ENCODE measurements around the gene GPR68.
"Not testable (repeated sequence)": the region's sequence is repeated elsewhere in the genome, so short reads cannot be mapped to it uniquely, and the experiment has no call there.

GPR68 gene

DNA sequence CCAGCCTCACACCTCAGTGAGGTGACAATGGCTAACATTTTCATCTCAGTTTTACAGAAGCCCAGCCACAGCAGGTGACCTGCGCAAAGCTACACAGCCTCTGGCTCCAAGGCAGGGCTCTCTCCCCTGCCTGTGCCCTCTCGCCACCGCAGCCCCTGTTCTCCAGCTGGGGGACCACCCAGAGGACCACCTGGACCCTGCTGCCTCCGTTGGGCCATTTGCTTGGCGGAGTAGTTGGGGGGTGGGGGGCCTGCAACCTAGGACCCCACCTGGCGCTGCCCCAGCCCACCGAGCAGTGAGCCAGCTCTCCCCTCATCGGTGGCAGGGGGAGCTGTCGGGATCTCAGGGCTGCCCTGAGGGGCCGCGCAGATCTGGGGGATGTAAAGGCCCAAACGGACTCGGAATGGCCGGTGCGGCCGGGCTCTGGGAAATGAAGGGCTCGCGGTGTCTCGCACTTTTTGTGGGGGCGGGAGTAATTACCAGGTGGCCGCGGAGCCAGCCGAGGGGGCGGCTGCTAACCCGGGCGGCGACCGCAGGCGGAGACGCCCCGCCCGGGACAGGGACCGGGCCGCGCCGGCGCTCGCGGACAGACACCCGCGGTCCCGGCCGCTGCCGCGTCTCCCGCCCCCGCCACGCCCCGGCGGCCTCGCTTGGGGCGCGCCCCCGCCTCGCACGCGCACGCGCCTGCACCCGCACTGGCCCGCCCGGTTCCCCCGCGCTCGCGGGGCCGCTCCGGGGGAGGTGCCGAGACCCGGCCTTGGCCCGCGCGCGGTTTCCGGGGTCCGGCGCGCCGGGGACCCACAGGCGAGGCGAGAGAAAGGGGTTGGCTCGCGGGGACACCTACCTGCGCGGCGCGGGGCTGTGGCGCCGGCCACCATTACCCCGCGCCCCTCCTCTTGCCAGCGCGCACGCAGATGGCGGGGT lies 8.6 kb upstream of the GPR68 start:
- peak; percentile 57 for DNase-seq

DNA sequence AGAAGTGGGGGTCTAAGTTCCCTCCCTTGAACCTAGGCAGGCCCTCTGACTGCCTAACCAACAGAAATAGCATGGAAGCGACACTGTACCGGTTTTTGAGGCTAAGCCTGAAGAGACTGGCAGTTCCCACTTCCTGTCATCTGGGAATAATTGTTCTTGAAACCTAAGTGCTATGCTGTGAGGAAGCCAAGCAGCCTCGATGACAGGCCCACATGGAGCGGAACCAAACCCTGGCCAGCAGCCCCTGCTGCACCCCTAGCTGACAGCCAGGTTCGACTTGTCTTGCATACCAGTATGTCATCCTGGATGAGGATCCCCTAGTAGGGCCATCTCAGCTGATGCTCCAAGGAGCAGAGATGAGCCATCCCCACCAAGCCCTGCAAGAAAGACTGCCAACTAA lies 6.4 kb upstream of the GPR68 start:
- DNase-seq, result no peak

DNA sequence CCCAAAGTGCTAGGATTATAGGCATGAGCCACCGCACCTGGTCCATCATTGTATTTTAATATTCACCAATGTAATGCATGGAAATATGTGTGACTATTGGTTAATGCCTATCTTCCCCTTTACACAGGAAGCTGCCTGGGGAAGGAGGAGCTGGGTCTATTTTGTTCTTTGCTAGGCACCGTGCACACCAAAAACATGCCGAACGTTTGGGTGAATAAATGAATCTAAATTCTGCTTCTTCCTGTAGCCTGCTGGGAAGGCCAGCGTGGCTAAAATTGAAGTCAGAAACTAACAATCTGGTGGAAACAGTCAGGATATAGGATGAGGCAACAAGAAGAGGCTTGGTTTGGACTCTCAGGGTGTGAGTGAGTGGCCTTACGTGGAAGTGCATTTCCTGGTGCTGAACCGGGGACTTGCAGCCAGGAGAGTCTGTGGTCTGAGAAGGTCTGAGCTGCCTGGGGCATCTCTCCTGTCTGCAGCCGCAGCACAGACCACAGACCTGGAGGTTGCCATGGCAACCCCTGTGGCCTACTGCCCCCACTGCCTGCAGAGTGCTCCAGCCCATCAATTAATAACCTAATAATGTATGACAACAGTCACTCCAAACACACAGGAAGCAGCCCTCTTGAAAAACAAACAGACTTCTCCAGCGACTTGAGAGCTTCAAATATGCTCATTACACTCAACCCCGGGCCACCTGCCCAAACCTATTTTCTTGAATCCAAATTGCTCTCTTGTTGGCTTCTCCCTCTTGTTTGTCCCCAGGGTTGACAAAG lies 5.5 kb upstream of the GPR68 start:
- no peak for DNase-seq

DNA sequence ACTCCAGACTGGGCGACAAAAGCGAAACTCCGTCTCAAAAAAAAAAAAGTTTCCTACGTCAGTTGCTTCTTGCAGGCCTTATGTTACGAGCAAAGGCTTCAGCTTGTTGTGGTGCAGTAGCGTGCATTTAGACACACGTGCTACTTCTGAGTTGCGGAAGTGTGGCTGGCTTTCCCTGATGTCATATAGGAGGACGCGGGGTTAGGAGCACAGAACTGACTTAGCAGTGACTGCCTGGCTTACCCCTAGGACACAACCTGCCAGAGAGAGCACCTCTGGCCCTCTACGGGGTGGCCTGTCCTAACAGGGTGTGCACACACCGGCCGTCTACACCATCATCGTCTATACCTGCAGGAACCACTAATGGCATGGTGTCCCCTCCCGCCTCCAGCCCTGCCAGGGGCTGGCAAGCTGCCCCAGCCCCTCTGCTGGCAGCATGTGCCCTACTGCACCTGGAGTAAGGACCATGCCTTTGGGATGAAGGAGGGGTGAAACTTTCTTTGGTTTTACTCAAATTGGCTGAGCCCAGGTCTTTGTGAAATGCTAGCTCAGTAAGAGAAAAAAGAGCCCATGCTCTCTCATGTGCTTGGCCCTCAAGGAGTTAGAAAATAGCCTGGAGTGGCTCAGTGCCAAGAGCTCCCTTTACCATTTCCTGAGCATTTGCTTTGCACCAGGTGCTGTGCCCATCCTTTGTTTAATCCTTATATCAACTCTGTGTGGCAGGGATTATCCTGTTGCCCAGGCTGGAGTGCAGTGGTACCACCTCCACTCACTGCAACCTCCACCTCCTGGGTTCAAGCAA lies 1.7 kb upstream of the GPR68 start:
- DNase-seq, result no peak

DNA sequence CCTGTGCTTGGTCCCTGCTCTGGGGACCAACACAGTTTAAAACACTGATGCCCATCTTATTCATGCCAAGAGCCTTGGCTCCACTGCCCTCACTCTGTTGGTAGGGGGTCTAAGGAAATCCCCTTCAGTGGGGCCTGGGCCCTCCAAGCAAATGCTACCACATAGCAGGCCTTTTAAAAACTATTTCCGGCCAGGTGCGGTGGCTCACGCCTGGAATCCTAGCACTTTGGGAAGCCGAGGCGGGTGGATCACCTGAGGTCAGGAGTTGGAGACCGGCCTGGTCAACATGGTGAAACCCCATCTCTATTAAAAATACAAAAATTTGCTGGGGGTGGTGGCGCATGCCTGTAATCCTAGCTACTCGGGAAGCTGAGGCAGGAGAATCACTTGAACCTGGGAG lies 1.1 kb upstream of the GPR68 start:
- not testable (repeated sequence) for DNase-seq

DNA sequence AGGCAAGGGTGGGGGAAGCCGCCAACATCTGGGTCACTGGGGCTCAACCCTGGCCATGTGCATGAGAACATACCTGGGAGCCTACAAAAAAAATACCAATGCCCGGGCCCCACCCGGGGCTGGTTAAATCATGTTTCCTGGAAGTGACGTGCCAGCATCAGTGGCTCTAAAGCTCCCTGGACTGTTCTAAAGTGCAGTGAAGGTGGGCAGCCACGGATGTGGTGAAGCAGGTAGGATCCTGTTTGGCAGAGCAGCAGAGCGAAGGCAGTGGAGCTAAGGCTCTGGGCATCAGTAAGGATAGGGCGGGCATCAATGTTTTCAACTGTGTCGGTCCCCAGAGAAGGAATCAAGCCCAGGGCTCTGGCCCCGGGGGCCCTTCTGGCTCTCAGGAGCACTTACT lies 525 bp upstream of the GPR68 start:
- no peak for DNase-seq

DNA sequence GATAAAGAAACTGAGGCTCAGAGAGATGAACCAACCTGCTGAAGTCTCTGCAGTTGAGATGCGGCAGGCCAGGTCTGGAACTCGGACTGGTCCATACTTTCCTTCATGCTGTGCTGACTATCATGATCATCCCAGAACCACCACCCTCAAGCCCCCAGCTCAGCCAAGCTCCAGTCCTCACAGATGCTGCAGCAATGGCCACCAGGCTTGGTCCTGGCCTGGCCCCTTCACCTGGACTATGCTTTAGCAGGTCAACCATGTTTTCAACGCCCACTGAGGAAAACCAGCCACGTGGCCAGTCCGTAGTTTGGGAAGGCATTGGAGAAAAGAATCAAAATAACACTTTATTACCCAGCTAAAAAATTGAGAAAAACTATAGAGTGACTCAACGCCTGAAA lies 1.4 kb downstream of the GPR68 start:
- no peak for DNase-seq

DNA sequence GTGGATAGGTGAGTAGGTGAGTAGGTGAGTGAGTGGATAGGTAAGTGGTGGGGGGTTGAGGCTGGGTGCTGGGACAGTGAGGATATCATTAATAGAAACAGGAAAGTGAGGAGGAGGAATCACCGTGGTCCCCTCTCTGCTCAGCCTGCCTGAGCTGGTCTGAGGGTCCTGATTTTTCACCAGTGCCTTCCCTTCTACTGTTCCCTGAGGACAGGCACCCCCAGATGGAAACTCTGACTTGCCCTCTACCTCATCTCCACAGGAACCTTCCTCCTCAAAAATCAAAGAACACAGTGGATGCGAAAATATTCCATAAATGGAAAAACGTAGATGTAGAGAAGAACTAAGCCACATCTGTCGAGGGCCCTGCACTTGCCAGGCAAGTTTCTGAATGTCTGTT lies 1.9 kb downstream of the GPR68 start:
- no peak for DNase-seq

DNA sequence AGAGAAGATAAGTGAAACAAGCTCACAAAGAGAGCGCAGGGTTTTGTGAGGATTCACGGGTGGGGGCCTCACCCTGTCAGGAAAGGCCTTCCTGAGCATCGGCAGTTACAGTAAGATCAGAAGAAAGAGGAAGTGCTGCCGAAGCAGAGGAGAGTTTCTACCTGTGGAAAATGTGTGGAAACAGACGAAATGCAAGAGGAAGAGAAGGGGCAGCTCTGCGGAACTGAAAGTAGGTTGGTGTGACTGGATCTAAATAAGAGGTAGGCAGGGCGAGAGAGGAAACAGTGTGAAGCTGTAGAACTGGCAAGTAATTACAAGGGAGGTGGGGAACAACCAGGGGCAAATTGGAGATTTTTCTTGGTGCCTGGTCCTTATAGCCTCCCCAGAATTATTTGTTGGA lies 2.6 kb downstream of the GPR68 start:
- DNase-seq, result no peak

DNA sequence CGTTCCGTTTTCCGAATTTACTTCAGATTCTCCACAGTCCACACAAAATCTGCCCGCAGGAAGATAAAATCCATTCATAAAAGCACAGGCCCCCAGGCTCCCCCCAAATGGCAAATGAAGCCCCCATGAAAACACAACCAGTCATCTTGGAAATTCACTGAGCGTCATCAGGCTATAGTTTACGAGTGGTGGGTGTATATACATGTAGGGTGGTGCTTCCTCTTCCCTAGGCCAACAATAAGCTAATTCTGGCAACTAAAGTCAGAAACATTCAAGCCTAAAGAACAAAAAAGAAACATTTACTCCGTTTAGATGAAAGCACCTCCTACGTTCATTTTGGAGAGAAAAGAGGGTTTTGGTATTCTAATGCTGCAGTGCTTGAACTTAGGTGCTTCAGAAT lies 5.8 kb downstream of the GPR68 start:
- no peak for DNase-seq

DNA sequence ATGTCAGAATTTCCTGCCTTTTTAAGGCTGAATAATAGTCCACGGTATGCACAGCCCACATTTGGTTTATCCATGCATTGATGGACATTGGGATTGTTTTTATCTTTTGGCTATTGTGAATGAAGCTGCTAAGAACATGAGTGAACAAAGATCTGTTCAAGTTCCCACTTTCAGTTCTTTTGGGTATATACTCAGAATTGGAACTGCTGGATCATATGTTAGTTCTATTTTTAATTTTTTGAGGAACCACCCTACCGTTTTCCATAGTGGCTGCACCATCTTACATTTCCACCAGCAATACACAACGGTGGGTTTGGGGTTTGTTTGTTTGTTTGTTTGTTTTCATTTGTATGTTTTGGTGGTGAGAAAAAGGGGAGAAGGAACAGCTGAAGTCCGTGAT lies 6.4 kb downstream of the GPR68 start:
- no peak for DNase-seq

DNA sequence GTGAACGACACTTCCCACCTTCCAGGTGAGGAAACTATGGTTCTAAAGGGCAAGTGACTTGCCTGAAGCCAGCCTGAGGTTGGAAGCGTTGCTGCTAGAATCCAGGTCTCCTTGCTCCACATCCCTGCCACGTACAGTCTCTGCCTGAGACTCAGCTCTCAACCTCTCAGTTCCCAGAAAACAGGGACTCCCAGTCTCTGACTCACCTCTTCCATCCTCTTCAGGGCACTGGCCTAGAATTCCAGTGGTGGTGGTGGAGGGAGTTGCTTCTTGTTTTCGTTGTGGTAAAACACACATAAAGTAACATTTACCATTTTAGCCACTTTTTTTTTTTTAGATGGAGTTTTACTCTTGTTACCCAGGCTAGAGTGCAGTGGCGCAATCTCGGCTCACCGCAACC lies 7.3 kb downstream of the GPR68 start:
- no peak for DNase-seq

DNA sequence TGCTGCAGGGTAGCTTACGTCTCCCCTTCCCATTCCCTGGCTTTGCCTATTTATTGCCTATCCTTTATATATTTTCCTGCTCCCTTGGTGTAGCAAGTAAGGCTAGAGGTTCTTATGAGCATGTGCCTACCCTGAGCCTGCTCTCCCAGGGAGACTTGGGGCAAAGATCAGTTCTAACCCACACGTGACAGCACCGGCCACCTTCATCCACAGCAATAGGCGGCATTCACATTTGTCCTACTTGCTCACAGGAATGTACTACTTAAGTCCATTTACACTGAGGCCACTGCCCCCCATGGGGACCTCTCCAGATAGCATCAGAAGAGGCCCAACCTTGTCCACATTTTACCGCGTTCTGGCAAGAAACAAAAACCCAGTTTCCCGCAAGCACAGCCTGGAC lies 8.7 kb downstream of the GPR68 start:
- DNase-seq, result no peak

DNA sequence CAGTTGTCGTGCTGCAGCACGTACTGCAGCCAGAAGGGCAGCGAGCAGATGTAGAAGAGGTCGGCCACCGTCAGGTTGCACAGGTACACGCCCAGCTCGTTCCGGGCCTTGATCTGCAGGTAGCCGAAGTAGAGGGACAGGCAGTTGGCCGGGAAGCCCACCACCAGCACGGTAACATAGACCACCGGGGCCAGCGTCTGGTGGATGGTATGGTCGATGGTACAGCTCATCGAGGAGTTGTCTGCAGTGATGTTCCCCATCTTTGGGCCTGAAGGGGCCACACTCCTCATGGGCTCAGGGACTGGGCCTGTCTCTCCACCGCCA lies 9.8 kb downstream of the GPR68 start:
- no peak for DNase-seq

DNA sequence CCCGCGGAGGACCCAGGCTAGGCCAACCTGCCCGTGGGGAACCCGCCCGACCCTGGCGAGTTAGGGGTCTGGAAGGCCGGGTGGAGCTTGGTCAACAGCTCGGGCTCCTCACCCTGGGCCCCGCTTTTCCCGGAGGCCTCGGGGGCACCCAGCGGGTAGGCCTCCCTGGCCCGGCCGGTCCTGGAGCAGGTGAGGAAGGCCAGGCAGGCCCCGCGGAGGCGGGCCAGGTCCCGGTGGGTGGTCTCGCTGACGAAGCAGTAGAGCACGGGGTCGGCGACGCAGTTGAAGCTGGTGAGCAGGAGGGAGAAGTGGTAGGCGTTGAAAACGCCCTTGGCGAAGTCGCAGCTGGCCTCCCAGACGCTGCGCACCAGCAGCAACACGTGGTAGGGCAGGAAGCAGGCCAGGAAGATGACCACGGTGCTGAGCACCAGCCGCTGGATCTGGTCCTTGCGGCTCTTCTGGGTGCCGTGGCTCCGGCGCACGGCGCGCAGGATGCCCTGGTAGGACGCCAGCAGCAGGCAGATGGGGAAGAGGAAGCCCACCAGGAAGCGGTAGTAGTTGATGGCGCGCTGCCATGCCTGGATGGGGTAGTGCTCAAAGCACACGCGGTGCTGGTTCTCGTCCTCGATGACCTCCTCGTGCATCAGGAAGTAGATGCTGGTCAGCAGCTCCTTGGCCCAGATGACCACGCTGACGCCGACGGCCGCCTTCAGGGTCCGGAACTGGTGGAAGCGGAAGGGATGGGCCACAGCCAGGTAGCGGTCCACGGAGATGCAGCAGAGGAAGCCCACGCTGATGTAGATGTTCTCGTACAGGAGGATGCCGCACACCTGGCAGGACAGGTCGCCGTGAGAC lies 10.3 kb downstream of the GPR68 start:
- DNase-seq, result no peak

DNA sequence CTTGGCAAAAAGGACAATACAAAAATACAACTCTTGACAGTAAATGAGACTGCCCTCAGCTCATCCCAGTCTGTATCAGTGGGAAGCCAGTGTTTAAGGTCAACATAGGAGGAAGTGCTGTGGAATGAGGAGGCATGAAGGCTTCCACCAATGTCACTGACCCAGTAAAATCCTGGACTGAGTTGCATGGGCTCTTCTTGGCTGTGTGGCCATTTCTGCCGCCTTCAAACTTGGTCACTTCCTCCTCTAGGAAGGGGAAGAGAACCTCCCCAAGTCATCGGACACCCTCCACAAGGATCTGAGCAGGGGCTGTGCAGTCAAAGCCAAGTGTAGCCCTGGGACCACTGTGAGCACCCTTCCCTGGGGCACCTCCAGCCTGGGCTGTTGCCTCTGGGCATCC lies 11.9 kb downstream of the GPR68 start:
- no peak for DNase-seq

DNA sequence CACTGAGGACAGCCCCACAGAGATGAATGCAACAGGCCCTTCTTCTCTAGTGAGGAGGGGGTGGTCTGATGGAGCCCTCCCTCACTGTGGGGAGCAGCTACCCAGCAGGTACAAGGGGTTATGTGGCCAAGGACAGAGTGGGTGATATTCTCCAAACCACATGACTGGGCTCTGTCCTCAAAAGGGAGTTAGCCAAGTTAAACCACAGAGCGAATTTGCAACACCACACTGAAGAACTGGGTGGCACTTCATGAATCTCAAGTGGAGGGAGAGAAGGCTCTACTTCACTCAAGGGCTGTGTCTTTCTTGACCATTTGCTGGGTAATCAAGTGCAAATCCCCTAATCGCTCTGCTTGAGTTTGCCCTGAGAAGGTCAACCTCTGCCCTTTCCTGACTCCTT lies 12.5 kb downstream of the GPR68 start:
- no peak for DNase-seq

DNA sequence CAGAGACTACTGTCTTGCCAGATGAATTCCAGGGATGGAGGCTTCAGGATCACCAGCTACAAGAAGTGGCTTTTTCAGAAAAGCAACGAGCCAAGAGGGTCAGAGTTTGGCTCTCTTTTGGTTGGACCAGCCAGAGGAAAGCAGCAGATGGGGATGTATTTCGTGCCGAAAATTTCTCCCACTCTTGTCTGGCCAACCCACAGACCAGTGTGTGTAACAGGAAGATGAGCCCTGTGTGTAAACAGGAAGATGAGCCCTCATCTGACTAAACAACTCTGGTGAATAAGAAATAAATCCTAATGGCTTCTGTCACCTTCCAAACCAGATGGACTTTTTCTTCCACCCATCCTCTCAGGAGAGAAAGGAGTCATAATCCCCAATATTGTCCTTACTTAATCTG lies 13.1 kb downstream of the GPR68 start:
- no peak for DNase-seq

DNA sequence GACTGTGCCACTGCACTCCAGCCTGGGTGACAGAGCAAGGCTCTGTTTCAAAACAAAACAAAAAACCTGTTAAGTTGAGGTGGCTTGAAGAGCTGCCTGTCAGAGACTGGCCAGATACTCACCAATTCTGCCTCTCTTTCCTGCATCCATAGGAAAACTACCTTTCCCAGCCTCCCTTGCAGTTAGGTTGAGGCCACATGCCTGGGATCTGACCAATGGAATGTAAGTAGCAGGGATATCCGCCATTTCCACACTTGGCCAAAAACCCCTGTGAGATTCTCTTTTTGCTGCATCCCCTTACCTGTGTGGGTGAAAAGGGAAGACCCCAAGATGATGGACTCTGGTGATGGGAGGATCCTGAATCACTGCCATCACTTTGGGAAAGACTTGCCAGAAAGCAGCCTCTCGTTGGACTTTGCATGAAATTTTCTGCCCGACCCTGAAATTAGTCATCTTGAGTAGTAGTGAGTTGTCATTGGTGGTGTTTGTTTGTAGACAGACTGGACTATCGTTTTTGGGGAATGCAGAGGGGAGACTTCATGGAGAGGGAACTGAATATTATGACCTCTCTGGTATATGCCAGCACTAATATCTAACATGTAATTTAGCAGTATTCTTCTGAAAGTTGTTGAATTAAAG lies 14.0 kb downstream of the GPR68 start:
- DNase-seq, result no peak

DNA sequence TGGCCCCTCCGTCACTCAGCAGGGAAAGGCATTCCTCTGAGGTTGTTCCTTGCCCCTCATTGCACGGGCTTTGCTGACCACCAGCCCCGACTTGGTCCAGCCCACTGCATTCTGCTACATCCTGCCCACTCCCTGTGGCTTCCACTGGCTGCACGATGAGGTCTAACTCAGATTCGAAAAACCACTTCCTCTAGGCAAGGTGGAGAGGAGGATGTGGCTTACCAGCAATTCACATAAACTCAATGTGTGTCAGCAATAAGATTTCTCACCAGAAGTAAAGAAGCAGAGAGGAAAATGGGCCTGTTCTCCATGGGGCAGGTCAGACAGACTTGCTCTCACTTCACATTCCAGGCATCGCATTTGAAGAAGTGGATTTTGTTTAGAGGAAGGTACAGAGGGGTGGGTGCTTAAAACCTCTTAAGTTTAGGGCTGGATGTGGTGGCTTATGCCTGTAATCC lies 14.7 kb downstream of the GPR68 start:
- DNase-seq, result no peak

DNA sequence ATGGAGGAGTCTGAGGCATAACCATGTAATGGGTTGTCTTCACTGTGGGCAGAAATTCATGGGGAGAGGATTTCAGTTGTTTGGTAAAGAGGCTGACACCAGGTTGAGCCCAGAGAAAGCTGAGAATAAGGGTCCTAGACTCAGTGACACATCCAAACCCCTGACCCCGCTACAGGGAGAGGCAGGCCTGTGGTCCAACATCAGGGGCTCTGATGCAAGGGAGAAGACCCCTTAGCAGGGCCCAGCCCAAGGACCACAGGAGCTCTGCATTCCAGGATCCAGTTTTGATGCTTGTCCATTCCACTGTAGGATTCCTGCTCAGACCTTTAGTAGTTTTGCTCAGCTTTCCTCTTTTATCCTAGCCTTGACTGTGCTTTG lies 15.5 kb downstream of the GPR68 start:
- DNase-seq, result no peak

All from left hindlimb (tissue), 1 donor.